ENCODE results near the gene NARS2. TPM values are rescaled to one million over a fixed set of nuclear protein-coding genes. Genes with fewer than 3 reads are reported as not detected.

The NARS2 gene
- total and polyA plus RNA-seq, 10 of the 15 experiments (the other 5 are each of a cell fraction or from before 2014, with no cell fraction given): 22.2 to 45.3 (median 36.3) TPM

DNA sequence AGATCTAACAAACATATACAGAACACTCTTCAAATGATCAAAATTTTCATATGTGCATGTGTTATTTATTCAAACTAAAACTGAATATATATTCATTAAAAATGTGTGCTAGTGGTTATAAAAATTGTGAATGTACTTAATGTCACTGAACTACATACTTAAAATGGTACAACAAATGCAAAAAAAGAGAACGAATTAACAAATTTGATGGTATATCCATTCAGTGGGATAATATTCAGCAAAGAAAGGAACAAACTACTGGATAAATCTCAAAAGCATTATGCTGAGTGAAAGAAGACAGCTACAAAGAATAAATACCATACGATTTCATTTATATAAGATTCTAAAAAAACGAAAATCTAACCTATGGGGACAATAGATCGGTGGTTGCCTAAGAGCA is 64.1 kb downstream of the NARS2 start (continued):
- TF ChIP-seq, protein P1, sequence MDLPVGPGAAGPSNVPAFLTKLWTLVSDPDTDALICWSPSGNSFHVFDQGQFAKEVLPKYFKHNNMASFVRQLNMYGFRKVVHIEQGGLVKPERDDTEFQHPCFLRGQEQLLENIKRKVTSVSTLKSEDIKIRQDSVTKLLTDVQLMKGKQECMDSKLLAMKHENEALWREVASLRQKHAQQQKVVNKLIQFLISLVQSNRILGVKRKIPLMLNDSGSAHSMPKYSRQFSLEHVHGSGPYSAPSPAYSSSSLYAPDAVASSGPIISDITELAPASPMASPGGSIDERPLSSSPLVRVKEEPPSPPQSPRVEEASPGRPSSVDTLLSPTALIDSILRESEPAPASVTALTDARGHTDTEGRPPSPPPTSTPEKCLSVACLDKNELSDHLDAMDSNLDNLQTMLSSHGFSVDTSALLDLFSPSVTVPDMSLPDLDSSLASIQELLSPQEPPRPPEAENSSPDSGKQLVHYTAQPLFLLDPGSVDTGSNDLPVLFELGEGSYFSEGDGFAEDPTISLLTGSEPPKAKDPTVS (IDR thresholded peaks at IDR 0.05; ENCODE audit: low read depth, low read length): no peak
- TF ChIP-seq HCFC1 (IDR thresholded peaks at IDR 0.05; ENCODE audit: low read length) (no peak), EZH2 (IDR thresholded peaks at IDR 0.05; ENCODE audit: borderline replicate concordance, control insufficient read depth, low read depth, low read length) (no peak), ZNF274 (IDR thresholded peaks at IDR 0.05; ENCODE audit: insufficient read depth, insufficient read length) (no peak), FOS (IDR thresholded peaks at IDR 0.05; ENCODE audit: borderline replicate concordance, extremely low read depth, insufficient read length) (no peak), TARDBP (IDR thresholded peaks at IDR 0.05; ENCODE audit: borderline replicate concordance) (no peak), POLR2A (IDR thresholded peaks at IDR 0.05; ENCODE audit: low read depth, low read length) (no peak), NFYB (IDR thresholded peaks at IDR 0.05; ENCODE audit: insufficient read depth, low read depth, low read length) (no peak)
- TF ChIP-seq, protein P2, sequence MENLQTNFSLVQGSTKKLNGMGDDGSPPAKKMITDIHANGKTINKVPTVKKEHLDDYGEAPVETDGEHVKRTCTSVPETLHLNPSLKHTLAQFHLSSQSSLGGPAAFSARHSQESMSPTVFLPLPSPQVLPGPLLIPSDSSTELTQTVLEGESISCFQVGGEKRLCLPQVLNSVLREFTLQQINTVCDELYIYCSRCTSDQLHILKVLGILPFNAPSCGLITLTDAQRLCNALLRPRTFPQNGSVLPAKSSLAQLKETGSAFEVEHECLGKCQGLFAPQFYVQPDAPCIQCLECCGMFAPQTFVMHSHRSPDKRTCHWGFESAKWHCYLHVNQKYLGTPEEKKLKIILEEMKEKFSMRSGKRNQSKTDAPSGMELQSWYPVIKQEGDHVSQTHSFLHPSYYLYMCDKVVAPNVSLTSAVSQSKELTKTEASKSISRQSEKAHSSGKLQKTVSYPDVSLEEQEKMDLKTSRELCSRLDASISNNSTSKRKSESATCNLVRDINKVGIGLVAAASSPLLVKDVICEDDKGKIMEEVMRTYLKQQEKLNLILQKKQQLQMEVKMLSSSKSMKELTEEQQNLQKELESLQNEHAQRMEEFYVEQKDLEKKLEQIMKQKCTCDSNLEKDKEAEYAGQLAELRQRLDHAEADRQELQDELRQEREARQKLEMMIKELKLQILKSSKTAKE (IDR thresholded peaks at IDR 0.05; ENCODE audit: low read depth, poor library complexity, severe bottlenecking): no peak
